GM19043 (cell line): ENCODE results near the gene LAMB3.

Source experiments
- ATAC-seq: cut with Tn5 transposase; IDR thresholded peaks from one replicate; pipeline ENCODE4 v1.9.1; 2021; ENCODE audit warnings: low read depth; ENCODE audit not compliant: unreplicated experiment

LAMB3 gene

GRCh38 chr1:209635850-209636249 is 16.4 kb downstream of the LAMB3 start:
- no peak for ATAC-seq

GRCh38 chr1:209634005-209634737 is 18.1 kb downstream of the LAMB3 start:
- no peak for ATAC-seq

- no peak for ATAC-seq
Observed at GRCh38 chr1:209633335-209633997, 18.8 kb downstream of the LAMB3 start.

- no peak for ATAC-seq
Observed at GRCh38 chr1:209630383-209631225, 21.6 kb downstream of the LAMB3 start.

GRCh38 chr1:209629621-209630382 is 22.4 kb downstream of the LAMB3 start:
- no peak for ATAC-seq

- ATAC-seq = no peak
Observed at GRCh38 chr1:209628618-209629299, 23.5 kb downstream of the LAMB3 start.

- peak; percentile 71 for ATAC-seq
Observed at GRCh38 chr1:209627732-209628196, 24.5 kb downstream of the LAMB3 start.

- peak; percentile 23 for ATAC-seq
Observed at GRCh38 chr1:209627027-209627731, 25.0 kb downstream of the LAMB3 start.

- ATAC-seq = no peak
Observed at GRCh38 chr1:209626346-209627026, 25.7 kb downstream of the LAMB3 start.

GRCh38 chr1:209625791-209626285 is 26.4 kb downstream of the LAMB3 start:
- ATAC-seq = no peak

GRCh38 chr1:209624558-209625549 is 27.4 kb downstream of the LAMB3 start:
- no peak for ATAC-seq

- no peak for ATAC-seq
Observed at GRCh38 chr1:209622841-209623829, 29.1 kb downstream of the LAMB3 start.

GRCh38 chr1:209621741-209622655 is 30.2 kb downstream of the LAMB3 start:
- ATAC-seq = no peak

GRCh38 chr1:209621286-209621685 is 30.9 kb downstream of the LAMB3 start:
- no peak for ATAC-seq

- no peak for ATAC-seq
Observed at GRCh38 chr1:209620487-209620884, 31.7 kb downstream of the LAMB3 start.
